ENCODE measurements around the gene DACH1. TPM values are rescaled to one million over a fixed set of nuclear protein-coding genes. Genes with fewer than 3 reads are reported as not detected.

Gene DACH1
- total RNA-seq, 1 experiment from 2014 or later = not detected

GRCh38 chr13:71459708-71460107, 407.3 kb downstream of the DACH1 start:
- TF ChIP-seq ZNF274 (IDR thresholded peaks at IDR 0.05; ENCODE audit: low read depth, low read length) (no peak), RAD21 (IDR thresholded peaks at IDR 0.05; ENCODE audit: low read depth) (no peak), ZBTB33 (IDR thresholded peaks at IDR 0.05; ENCODE audit: extremely low read depth, insufficient replicate concordance, low read length) (no peak), CEBPB (IDR thresholded peaks at IDR 0.05; ENCODE audit: low read depth) (no peak), TCF7L2 (IDR thresholded peaks at IDR 0.05; ENCODE audit: borderline replicate concordance, extremely low read depth, insufficient read depth, insufficient read length) (no peak), POLR2A (IDR thresholded peaks at IDR 0.05; ENCODE audit: borderline replicate concordance, extremely low read depth, insufficient read depth, insufficient read length) (no peak), YY1 (IDR thresholded peaks at IDR 0.05; ENCODE audit: extremely low read depth, insufficient replicate concordance, low read depth, low read length) (no peak), FOSL1 (IDR thresholded peaks at IDR 0.05; ENCODE audit: low read depth) (no peak), SIN3A (IDR thresholded peaks at IDR 0.05; ENCODE audit: low read depth) (no peak), EGR1 (IDR thresholded peaks at IDR 0.05; ENCODE audit: low read depth) (no peak), SP1 (IDR thresholded peaks at IDR 0.05; ENCODE audit: low read depth) (no peak), EZH2 (IDR thresholded peaks at IDR 0.05) (no peak), JUND (IDR thresholded peaks at IDR 0.05) (no peak), SRF (IDR thresholded peaks at IDR 0.05; ENCODE audit: low read depth) (no peak)
- TF ChIP-seq, protein P1, sequence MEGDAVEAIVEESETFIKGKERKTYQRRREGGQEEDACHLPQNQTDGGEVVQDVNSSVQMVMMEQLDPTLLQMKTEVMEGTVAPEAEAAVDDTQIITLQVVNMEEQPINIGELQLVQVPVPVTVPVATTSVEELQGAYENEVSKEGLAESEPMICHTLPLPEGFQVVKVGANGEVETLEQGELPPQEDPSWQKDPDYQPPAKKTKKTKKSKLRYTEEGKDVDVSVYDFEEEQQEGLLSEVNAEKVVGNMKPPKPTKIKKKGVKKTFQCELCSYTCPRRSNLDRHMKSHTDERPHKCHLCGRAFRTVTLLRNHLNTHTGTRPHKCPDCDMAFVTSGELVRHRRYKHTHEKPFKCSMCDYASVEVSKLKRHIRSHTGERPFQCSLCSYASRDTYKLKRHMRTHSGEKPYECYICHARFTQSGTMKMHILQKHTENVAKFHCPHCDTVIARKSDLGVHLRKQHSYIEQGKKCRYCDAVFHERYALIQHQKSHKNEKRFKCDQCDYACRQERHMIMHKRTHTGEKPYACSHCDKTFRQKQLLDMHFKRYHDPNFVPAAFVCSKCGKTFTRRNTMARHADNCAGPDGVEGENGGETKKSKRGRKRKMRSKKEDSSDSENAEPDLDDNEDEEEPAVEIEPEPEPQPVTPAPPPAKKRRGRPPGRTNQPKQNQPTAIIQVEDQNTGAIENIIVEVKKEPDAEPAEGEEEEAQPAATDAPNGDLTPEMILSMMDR (IDR thresholded peaks at IDR 0.05 in 2 of 3, conservative IDR thresholded peaks at IDR 0.05 in 1 of 3; ENCODE audit: borderline replicate concordance in 1 of 3, insufficient read depth in 1 of 3, low read depth in 2 of 3, low read length in 2 of 3) = no peak
- TF ChIP-seq, protein P2, sequence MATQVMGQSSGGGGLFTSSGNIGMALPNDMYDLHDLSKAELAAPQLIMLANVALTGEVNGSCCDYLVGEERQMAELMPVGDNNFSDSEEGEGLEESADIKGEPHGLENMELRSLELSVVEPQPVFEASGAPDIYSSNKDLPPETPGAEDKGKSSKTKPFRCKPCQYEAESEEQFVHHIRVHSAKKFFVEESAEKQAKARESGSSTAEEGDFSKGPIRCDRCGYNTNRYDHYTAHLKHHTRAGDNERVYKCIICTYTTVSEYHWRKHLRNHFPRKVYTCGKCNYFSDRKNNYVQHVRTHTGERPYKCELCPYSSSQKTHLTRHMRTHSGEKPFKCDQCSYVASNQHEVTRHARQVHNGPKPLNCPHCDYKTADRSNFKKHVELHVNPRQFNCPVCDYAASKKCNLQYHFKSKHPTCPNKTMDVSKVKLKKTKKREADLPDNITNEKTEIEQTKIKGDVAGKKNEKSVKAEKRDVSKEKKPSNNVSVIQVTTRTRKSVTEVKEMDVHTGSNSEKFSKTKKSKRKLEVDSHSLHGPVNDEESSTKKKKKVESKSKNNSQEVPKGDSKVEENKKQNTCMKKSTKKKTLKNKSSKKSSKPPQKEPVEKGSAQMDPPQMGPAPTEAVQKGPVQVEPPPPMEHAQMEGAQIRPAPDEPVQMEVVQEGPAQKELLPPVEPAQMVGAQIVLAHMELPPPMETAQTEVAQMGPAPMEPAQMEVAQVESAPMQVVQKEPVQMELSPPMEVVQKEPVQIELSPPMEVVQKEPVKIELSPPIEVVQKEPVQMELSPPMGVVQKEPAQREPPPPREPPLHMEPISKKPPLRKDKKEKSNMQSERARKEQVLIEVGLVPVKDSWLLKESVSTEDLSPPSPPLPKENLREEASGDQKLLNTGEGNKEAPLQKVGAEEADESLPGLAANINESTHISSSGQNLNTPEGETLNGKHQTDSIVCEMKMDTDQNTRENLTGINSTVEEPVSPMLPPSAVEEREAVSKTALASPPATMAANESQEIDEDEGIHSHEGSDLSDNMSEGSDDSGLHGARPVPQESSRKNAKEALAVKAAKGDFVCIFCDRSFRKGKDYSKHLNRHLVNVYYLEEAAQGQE (IDR thresholded peaks at IDR 0.05; ENCODE audit: low read depth) = no peak
- POLR2A ChIA-PET = no interaction called here
- no TSS peak for BruUV-seq (replicated peaks)
- Histone ChIP-seq H2AFZ (ENCODE audit: low read depth, low read length, poor library complexity, severe bottlenecking) (no peak overlapping the region), H3K9me2 (ENCODE audit: insufficient read depth) (no peaks in the 10 kb centered on the region), H3K79me2 (ENCODE audit: insufficient read depth, low read length) (no peaks in the 10 kb centered on the region), H3K27me3 (ENCODE audit: insufficient read depth, low read length) (no peaks in the 10 kb centered on the region), H3K9ac (ENCODE audit: low read length) (no peak overlapping the region), H3K9me3 (ENCODE audit: control insufficient read depth in 1 of 2, insufficient read depth in 1 of 2, low read depth in 1 of 2, low read length in 2 of 2) (no peaks in the 10 kb centered on the region), H3K4me3 (replicated peaks in 1 of 2; ENCODE audit: low read depth in 1 of 2, low read length in 2 of 2) (no peak overlapping the region), H3K36me3 (ENCODE audit: control insufficient read depth in 1 of 2, insufficient read depth in 2 of 2, low read length in 2 of 2) (no peaks in the 10 kb centered on the region), H3K4me2 (ENCODE audit: low read length) (no peak overlapping the region), H4K20me1 (ENCODE audit: insufficient read depth) (no peaks in the 10 kb centered on the region), H3K4me1 (ENCODE audit: control insufficient read depth in 1 of 2, insufficient read depth in 2 of 2, low read length in 2 of 2) (no peaks in the 10 kb centered on the region), H3K27ac (ENCODE audit: low read depth, low read length) (no peak overlapping the region)
- RAD21 ChIA-PET (ENCODE audit: low non-redundant PET in 1 of 2, low total read pairs in 2 of 2, uncharacterized antibody in 2 of 2, unreplicated experiment in 2 of 2) = no interaction called here
- CTCF ChIA-PET = no interaction called here
- no peak for DNase-seq (ENCODE audit: low read depth, low spot score)
- ATAC-seq = no peak
- intact Hi-C loops (cut with micrococcal nuclease) = no loop called here

All from HCT116 (cell line).